Skeletal muscle cell (primary cell): ENCODE measurements around the gene TBC1D24.
A peak's percentile ranks its signal among the peaks of the same experiment; 100 is the strongest.

Experiments
- DNase-seq: peaks from one replicate; pipeline ENCODE4 v3.0.0-alpha.2; 2010; ENCODE audit warnings: low read depth
- H3K4me3 ChIP-seq: 2 replicates; pipeline ENCODE4 v1.5.1; 2011; ENCODE audit warnings: low read depth, mild to moderate bottlenecking, control low read depth, low read length, moderate library complexity

TBC1D24 gene

GRCh38 chr16:2447920-2448583 is 26.9 kb upstream of the TBC1D24 start:
- no peak for DNase-seq
- H3K4me3 ChIP-seq: no peak overlapping the region

DNA sequence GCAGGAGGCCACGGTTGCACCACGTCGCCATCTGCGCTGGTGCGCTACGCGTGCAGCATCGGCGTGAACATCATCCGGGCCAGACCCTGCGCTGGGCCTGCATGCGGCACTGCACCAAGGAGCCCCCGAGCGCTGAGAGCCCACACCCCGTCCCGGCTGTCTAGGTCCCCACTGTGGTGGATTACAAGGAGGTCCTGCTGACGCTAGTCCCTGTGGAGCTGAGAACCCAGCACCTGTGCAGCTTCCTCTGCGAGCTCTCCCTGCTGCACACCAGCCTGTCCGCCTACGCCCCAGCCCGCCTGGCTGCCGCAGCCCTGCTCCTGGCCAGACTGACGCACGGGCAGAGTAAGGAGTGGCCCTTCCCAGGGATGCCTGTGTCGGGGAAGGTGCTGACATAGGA is 25.8 kb upstream of the TBC1D24 start:
- no peak overlapping the region for H3K4me3 ChIP-seq
- DNase-seq: no peak

DNA sequence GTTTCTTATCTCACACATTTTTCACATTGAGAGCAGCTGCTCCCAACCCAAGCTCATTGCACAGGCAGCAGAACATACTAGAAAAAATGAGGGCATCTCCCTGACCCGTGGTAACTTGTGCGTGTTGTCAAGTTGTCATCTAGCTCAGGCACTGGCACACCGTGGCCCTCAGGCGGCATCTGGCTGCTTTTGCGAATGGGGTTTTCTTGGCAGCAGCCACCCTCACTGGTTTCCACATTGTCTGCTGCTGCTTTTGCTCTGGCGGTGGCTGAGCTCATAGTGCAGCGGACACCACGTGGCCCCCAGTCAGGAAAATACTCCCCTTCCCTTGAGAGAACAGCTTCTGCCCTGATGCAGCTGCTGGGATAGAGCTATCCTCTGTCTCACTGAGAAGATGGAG is 24.4 kb upstream of the TBC1D24 start:
- DNase-seq: no peak
- H3K4me3 ChIP-seq: no peak overlapping the region

- no peak for DNase-seq
- H3K4me3 ChIP-seq: no peak overlapping the region
Observed at GRCh38 chr16:2450975-2451381, 23.9 kb upstream of the TBC1D24 start.

DNA sequence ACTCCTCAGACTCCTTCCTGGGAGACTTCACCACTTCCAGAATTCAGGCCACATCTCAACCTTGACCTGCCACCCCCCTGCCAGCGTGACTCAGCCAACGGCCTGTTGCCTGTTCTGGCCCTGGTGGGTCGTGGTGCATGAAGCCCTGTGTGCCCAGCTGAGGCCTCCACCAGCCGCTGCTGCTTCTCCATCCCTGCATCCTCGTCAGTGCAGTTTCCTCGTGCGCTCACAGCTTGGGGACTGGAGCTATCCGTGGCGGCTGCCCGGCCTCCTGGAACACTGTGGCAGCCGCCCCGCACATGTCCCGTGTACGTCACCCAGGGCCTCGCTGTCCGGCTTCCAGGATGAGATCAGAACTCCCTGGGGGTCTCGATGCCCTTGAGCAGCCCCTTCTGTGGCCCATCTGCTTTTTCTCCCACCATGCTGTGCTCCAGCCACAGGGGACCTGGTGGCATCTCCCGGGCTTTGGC is 23.0 kb upstream of the TBC1D24 start:
- no peak for DNase-seq
- H3K4me3 ChIP-seq: no peak overlapping the region

DNA sequence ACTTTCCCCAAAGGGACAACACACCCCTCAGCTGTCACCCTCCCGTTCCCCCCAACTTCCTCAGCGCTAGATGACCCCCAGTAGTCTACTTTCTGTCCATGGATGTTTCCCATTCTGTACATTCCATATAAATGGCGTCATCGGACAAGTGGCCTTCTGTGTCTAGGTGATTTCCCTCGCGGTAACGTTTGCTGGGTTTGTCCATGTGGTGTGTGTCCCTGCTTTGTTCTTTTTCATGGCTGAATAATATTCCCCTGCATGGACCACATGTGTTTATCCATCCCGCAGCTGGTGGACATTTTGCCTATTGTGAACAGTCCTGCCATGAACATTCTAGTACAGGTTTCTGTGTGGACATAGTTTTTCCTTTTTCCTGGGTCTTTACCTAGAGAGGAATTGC is 22.3 kb upstream of the TBC1D24 start:
- DNase-seq: no peak
- H3K4me3 ChIP-seq: no peak overlapping the region

DNA sequence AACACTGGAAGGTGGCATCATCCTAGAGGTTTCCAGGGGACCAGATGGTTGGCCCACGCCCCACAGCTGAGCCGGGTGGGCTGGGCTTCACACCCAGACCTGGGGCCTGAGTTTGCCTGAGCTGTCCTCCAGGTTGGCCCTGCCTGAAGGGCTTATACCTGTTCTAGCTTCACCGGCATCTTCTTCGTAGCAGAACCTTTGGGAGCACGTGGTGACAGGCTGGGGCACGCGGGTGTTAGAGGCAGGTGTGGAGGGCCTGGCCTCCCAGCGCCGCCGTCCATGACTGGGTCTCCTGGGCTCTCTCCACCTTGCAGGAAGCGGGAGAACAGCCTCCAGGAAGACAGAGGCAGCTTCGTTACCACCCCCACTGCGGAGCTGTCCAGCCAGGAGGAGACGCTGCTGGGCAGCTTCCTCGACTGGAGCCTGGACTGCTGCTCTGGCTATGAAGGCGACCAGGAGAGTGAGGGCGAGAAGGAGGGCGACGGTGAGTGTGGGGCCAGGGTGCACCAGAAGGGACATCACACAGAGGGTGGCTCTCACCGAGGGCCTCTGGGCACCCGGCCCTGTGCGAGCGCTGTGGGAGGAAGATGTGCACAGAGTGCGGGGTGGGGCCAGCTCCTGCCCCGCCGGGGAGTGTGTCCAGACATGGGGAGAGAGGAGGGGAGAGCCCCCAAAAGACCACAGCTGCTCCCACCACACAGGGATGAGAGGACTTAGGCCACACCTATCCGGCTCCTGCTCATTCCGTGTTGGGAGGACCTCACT is 19.7 kb upstream of the TBC1D24 start:
- no peak for DNase-seq
- no peak overlapping the region for H3K4me3 ChIP-seq

GRCh38 chr16:2456551-2457153 is 18.3 kb upstream of the TBC1D24 start:
- H3K4me3 ChIP-seq: no peak overlapping the region
- no peak for DNase-seq

- no peak for DNase-seq
- H3K4me3 ChIP-seq: no peak overlapping the region
Observed at GRCh38 chr16:2457267-2457666, 17.7 kb upstream of the TBC1D24 start.

GRCh38 chr16:2457946-2458345 is 17.0 kb upstream of the TBC1D24 start:
- no peak overlapping the region for H3K4me3 ChIP-seq
- no peak for DNase-seq

GRCh38 chr16:2458887-2459646 is 15.9 kb upstream of the TBC1D24 start:
- H3K4me3 ChIP-seq: peak overlapping the region; percentile 61
- no peak for DNase-seq

- peak within 1 kb of the TSS; percentile 61 for H3K4me3 ChIP-seq
- peak; percentile 72 for DNase-seq
Observed at GRCh38 chr16:2459647-2460390, 15.1 kb upstream of the TBC1D24 start, which contains the start of gene TEDC2. TSS of gene TEDC2 (plus strand) at chr16:2460109. CDS start at chr16:2460145, 36 bp downstream.

DNA sequence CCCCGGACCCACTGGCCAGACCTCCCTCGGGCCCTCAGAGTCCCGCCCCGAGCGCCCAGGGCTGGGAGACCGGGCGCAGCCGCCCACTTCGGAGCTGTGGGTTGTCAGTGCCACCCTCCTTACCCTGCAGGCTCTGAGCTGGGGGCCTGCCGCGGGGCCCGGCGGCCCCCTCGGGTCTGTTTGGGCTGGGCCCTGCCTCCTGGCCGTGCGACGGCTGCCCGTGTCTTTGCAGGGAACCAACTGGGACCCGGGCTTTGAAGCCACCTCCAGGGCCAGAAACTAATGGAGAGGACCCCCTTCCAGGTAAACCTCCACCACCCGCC is 14.6 kb upstream of the TBC1D24 start:
- no peak for DNase-seq
- peak overlapping the region; percentile 61 for H3K4me3 ChIP-seq

GRCh38 chr16:2460916-2461315 is 14.0 kb upstream of the TBC1D24 start:
- H3K4me3 ChIP-seq: peak overlapping the region; percentile 61
- DNase-seq: no peak

DNA sequence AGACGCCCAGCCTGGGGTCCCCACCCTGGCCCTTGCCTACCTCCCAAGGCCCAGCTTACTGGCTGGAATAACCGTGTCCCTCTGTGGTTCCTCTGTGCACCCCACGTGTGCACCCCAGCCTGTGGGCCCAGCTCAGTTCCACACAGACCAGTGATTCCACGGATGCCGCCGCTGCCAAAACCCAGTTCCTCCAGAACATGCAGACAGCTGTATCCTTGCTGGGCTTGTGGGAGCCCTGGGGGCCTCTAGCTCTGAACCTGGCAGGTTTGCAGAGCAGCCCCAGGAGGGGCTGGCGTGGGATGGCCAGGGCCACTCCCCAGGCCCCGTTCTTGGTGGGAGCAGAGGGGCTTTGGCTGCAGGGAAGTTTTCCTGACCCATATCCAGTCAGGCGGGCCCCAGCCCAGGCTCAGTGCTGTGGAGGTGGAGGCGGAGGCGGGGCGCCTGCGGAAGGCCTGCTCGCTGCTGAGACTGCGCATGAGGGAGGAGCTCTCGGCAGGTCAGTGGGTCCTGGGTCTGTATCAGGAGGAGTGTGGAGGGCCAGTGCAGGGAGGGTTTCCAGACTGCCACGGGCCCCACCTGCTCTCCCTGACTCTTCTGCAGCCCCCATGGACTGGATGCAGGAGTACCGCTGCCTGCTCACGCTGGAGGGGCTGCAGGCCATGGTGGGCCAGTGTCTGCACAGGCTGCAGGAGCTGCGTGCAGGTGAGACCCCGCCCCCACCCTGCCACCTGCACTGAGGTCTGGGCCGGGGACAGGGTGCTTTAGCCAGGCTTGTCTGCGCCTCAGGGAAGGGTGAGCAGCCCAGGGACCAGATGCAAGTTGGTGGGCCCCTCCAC is 12.7 kb upstream of the TBC1D24 start:
- DNase-seq: no peak

GRCh38 chr16:2464333-2464732 is 10.6 kb upstream of the TBC1D24 start:
- no peak overlapping the region for H3K4me3 ChIP-seq
- DNase-seq: no peak

More for the DNA sequence above, 12.7 kb upstream of the TBC1D24 start:
- no peak overlapping the region for H3K4me3 ChIP-seq

DNA sequence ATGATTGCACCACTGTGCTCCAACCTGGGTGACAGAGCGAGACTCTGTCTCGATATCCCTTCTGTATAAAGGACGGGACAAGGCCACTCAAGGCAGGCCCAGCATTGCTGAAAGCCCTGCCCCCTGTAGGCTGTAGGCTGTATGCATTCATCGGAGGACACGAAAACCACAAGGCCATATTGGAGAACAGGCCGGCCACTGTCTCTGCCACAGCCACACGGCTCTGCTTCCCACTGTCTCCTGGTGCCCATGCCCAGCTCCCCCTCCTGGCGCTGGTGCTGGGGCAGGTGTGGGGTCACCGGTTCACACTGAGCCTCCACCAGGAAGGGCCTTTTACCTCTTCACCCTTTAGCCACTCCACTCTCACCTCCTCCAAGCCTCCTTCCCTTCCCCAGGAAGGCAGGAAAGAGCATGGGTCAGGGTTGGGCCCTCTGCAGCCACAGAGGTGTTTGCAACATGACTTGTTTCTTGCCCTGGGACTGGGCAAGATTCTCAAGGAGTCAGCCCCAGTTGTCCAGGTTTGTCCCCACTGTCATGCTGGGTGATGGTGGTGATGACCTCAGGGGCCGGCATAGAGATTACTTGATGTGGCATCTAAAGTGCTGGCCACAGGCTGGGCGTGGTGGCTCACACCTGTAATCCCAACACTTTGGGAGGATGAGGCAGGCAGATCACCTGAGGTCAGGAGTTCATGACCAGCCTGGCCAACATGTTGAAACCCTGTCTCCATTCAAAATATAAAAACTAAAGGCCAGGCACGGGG is 9.1 kb upstream of the TBC1D24 start:
- DNase-seq: no peak
- no peak overlapping the region for H3K4me3 ChIP-seq
